ENCODE measurements around the gene POU2AF1.

Gene POU2AF1

DNA sequence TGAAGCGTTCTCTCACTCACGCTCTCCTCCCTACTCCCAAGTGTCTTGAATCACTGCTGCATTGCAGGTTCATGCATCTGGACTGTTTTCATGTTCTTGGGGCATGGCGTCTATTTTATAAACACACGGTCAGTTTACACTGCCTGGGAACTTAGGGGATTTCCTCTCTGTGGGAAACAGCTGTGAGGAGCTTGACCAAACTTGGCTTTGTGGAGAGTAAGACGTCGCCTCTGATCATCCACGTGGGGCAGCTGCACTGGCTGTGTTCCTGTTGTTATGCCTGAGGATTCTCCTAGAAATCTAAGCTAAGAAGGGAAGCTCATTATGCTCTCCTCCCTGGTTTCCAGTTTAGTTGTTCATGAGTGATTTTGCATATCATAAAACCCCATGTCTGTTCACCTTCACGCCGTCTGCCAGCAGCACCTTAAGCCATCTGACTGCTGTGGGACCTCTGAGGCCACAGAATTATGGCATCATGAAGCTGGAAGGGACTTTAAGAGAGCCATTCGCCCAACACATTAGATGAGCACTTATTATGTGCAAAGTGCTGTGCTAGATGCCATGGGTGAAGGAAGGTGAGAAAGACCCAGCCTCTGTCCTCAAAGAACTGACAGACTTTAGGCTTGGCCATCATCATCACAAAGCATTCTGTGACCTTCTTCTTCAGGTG lies 38.8 kb upstream of the POU2AF1 start:
- H3K27me3 ChIP-seq (replicated peaks; ENCODE audit: control insufficient read depth, insufficient read depth, low read length): peaks cover 45% of the 10 kb centered on the region
- peak; percentile 94 for DNase-seq (ENCODE audit: low read depth)
- no peak overlapping the region for H3K9ac ChIP-seq (ENCODE audit: low read length)
- H3K9me3 ChIP-seq (ENCODE audit: control insufficient read depth, low read length): no peaks in the 10 kb centered on the region
- H3K4me1 ChIP-seq (ENCODE audit: control insufficient read depth, insufficient read depth, low read length): peaks cover 10% of the 10 kb centered on the region
- H3K4me3 ChIP-seq (ENCODE audit: low read length): no peak overlapping the region
- no peaks in the 10 kb centered on the region for H3K36me3 ChIP-seq (ENCODE audit: control insufficient read depth, insufficient read depth, low read length, severe bottlenecking)

DNA sequence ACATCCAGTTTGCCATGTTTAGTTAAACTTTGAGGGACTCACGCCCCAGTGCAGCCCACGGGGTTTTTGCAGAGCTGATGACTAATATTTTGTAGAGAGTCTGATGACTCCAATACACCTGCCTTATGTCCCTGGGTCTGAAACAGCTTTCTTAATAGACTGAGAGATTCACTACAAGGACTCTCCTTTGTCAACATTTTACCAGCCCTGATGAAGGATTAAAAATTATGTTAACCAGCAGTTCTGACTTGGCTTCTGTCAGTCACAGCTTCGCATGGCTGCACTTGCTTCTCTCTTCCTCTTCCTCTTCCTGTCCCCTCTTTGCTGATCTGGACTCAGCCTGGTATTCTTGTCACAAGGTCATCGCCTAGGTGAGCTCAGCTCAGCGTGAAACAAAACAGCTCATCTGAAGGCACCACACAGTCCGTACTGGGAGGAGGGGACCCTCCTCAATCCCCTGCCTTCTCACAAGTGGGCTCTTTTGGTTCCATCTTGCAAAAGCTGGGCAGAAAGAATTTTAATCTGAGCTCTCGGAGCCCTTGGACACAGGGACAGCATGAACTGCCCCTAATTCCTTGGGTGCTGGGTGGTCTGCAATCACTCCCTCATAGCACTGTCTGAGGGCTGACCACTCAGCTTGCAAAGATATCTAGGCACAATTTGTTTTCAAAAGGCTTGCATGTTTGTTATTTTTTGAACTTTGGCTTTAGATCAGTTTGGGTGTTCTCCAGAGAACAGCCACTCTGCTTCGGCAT lies 38.1 kb upstream of the POU2AF1 start:
- peak; percentile 12 for DNase-seq (ENCODE audit: low read depth)
- H3K4me1 ChIP-seq (ENCODE audit: control insufficient read depth, insufficient read depth, low read length): peaks cover 10% of the 10 kb centered on the region

DNA sequence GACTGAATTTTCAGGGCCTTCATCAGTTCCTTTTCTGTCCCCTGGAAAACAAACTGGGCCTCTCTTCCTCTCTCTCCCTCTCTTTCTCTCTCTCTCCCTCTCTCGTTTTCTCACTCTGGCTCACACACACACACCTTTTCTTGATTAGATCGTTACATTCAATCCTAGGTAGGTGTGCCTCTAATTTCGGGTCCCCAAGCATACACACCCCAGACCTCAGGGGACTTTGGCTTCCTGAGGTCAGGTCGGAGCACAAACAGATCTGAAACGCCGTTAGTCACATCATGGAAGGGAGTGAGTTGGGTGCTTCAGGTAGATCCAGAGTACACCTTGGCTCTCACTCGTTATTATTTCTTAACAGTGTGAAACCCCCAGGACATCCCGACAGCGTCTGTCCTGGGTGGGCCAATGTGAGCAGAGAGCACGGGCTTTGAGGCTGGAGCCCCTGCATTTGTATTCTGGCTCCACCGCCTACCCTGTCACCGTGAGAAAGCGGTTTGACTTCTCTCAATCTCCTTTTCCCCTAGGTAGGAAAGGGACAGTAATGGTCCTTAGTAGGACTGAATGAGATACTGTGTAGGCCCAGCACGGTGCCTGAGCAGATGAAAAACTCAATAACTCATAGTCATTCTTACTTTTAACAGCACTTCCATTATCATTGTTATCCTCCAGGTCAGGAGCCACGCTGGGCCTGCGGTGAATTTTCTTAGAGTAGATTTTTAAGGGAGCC lies 37.3 kb upstream of the POU2AF1 start:
- H3K9me3 ChIP-seq (ENCODE audit: control insufficient read depth, low read length): no peaks in the 10 kb centered on the region
- no peak overlapping the region for H3K4me3 ChIP-seq (ENCODE audit: low read length)
- no peak for DNase-seq (ENCODE audit: low read depth)
- H3K27me3 ChIP-seq (replicated peaks; ENCODE audit: control insufficient read depth, insufficient read depth, low read length): peaks cover 37% of the 10 kb centered on the region
- no peak overlapping the region for H3K9ac ChIP-seq (ENCODE audit: low read length)
- H3K36me3 ChIP-seq (ENCODE audit: control insufficient read depth, insufficient read depth, low read length, severe bottlenecking): no peaks in the 10 kb centered on the region
- H3K4me1 ChIP-seq (ENCODE audit: control insufficient read depth, insufficient read depth, low read length): peaks cover 10% of the 10 kb centered on the region

More for the DNA sequence above, 38.1 kb upstream of the POU2AF1 start:
- no peaks in the 10 kb centered on the region for H3K36me3 ChIP-seq (ENCODE audit: control insufficient read depth, insufficient read depth, low read length, severe bottlenecking)
- H3K4me3 ChIP-seq (ENCODE audit: low read length): no peak overlapping the region
- H3K9ac ChIP-seq (ENCODE audit: low read length): no peak overlapping the region
- H3K9me3 ChIP-seq (ENCODE audit: control insufficient read depth, low read length): no peaks in the 10 kb centered on the region
- peaks cover 41% of the 10 kb centered on the region for H3K27me3 ChIP-seq (replicated peaks; ENCODE audit: control insufficient read depth, insufficient read depth, low read length)

DNA sequence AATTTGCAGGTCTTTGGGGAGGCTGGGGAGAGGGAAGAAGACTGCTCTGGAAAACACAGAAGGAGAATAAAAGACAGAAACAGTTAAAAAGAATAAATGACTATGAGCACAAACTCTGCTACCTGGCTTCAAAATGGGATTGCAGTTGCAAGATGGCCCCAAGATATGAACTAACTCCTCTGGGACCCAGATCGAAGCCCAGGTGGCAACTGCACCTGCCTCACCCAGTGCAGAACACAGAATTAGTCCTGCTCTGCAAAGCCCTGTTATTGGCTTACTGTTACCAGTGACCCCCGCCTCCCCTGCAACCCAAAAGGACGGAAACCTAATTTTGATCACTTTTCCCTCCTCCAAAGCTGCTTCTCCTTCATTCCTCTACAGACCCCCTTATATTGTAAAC lies 35.9 kb upstream of the POU2AF1 start:
- H3K36me3 ChIP-seq (ENCODE audit: control insufficient read depth, insufficient read depth, low read length, severe bottlenecking): no peaks in the 10 kb centered on the region
- peaks cover 46% of the 10 kb centered on the region for H3K27me3 ChIP-seq (replicated peaks; ENCODE audit: control insufficient read depth, insufficient read depth, low read length)
- DNase-seq (ENCODE audit: low read depth): no peak
- no peak overlapping the region for H3K9ac ChIP-seq (ENCODE audit: low read length)
- no peak overlapping the region for H3K4me3 ChIP-seq (ENCODE audit: low read length)
- no peaks in the 10 kb centered on the region for H3K9me3 ChIP-seq (ENCODE audit: control insufficient read depth, low read length)
- H3K4me1 ChIP-seq (ENCODE audit: control insufficient read depth, insufficient read depth, low read length): peaks cover 10% of the 10 kb centered on the region

DNA sequence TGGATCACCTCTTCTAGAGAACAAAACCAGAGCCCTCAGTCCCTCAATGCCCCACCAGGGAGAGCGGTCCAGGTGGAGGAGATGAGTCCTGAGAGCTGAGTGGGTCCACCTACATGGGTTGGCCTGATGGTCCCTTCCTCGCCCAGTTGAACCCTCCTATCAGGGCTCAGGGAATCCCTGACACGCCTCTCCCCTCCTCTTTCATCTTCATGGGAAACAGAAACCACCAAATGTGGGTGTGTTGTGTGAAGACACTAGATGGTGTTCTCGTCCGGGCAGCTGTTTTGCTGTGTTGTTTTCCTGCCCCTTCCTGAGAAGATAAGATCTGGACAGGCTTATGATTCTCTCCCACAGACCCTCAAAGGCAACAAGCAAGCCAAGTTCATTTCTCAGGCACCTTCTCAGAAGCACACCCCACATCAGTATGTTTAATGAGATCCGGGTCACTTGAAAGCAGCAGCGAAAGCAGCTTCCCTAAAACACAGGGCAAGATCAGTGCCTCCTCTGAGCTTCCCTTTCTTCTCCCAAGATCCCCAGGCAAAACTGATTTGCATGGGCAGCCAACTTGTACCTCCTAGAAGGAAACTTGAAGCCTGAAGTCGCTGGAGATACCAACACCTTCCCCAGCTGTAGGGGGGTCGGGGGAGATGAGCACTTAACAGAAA lies 35.3 kb upstream of the POU2AF1 start:
- Histone ChIP-seq H3K4me1 (ENCODE audit: control insufficient read depth, insufficient read depth, low read length) (peaks cover 10% of the 10 kb centered on the region), H3K9me3 (ENCODE audit: control insufficient read depth, low read length) (no peaks in the 10 kb centered on the region), H3K27me3 (replicated peaks; ENCODE audit: control insufficient read depth, insufficient read depth, low read length) (peaks cover 41% of the 10 kb centered on the region), H3K36me3 (ENCODE audit: control insufficient read depth, insufficient read depth, low read length, severe bottlenecking) (no peaks in the 10 kb centered on the region), H3K4me3 (ENCODE audit: low read length) (no peak overlapping the region), H3K9ac (ENCODE audit: low read length) (no peak overlapping the region)
- no peak for DNase-seq (ENCODE audit: low read depth)

DNA sequence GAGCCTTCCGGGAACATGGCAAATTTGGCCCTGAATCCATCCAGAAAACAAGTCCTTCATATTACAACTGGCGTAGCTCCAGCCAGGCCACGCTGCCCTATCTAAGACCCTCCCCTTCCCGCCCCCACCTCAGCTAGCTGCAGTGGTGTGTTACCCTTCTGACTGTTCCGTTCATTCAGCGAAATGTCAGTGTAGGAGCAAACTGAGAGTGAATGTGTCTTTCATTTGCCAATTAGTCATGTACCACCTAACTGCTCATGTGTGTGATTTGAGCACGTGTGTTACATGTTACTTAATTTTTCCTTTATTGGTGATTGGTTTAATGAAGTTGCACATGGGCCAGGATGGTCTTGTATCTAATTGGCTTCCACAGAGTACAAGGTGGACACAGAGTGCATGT lies 34.8 kb upstream of the POU2AF1 start:
- no peak overlapping the region for H3K9ac ChIP-seq (ENCODE audit: low read length)
- no peak for DNase-seq (ENCODE audit: low read depth)

DNA sequence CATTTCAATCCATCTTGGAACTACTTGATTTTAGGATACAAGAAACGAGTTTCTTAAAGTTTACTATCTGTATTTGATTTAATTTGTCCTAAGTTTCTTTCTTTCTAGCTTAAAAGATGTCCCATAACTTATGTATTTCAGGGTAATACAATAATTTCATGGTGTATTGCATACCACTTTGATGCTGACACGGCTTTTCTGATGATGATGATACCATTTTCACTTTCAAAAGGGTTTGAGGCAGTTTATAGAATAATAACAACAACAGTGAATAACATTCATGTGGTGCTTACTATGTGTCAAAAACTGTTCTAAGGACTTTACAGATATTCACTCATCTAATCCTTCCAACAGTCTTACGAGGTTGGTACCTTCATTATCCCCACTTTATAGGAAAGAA lies 33.2 kb upstream of the POU2AF1 start:
- peaks cover 3% of the 10 kb centered on the region for H3K4me1 ChIP-seq (ENCODE audit: control insufficient read depth, insufficient read depth, low read length)
- H3K27me3 ChIP-seq (replicated peaks; ENCODE audit: control insufficient read depth, insufficient read depth, low read length): peaks cover 27% of the 10 kb centered on the region

More for the DNA sequence above, 34.8 kb upstream of the POU2AF1 start:
- peaks cover 10% of the 10 kb centered on the region for H3K4me1 ChIP-seq (ENCODE audit: control insufficient read depth, insufficient read depth, low read length)
- no peaks in the 10 kb centered on the region for H3K9me3 ChIP-seq (ENCODE audit: control insufficient read depth, low read length)
- H3K4me3 ChIP-seq (ENCODE audit: low read length): no peak overlapping the region
- no peaks in the 10 kb centered on the region for H3K36me3 ChIP-seq (ENCODE audit: control insufficient read depth, insufficient read depth, low read length, severe bottlenecking)
- peaks cover 36% of the 10 kb centered on the region for H3K27me3 ChIP-seq (replicated peaks; ENCODE audit: control insufficient read depth, insufficient read depth, low read length)

DNA sequence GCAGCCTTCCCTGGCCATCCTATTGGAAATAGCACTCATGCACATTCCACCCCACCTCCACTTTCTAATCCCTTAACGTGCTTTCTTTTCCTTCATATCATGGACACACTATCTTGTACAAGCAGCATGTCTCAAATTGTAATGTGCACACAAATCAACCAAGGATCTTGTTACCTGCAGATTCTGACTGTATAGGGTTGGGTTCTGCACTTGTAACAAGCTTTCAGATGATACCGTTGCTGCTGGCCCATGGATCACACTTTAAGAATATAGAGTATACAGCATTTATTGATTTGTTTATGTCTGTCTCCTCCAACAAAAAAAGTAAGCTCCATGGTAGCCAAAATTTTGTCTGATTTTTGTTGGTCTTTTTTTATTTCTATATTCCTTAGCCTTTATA lies 32.4 kb upstream of the POU2AF1 start:
- H3K27me3 ChIP-seq (replicated peaks; ENCODE audit: control insufficient read depth, insufficient read depth, low read length): peaks cover 29% of the 10 kb centered on the region
- no peaks in the 10 kb centered on the region for H3K4me1 ChIP-seq (ENCODE audit: control insufficient read depth, insufficient read depth, low read length)
- DNase-seq (ENCODE audit: low read depth): no peak
- H3K36me3 ChIP-seq (ENCODE audit: control insufficient read depth, insufficient read depth, low read length, severe bottlenecking): no peaks in the 10 kb centered on the region
- H3K9ac ChIP-seq (ENCODE audit: low read length): no peak overlapping the region
- no peak overlapping the region for H3K4me3 ChIP-seq (ENCODE audit: low read length)
- H3K9me3 ChIP-seq (ENCODE audit: control insufficient read depth, low read length): no peaks in the 10 kb centered on the region

More for the DNA sequence above, 33.2 kb upstream of the POU2AF1 start:
- no peak for DNase-seq (ENCODE audit: low read depth)
- Histone ChIP-seq H3K9ac (ENCODE audit: low read length) (no peak overlapping the region), H3K4me3 (ENCODE audit: low read length) (no peak overlapping the region), H3K9me3 (ENCODE audit: control insufficient read depth, low read length) (no peaks in the 10 kb centered on the region), H3K36me3 (ENCODE audit: control insufficient read depth, insufficient read depth, low read length, severe bottlenecking) (no peaks in the 10 kb centered on the region)

DNA sequence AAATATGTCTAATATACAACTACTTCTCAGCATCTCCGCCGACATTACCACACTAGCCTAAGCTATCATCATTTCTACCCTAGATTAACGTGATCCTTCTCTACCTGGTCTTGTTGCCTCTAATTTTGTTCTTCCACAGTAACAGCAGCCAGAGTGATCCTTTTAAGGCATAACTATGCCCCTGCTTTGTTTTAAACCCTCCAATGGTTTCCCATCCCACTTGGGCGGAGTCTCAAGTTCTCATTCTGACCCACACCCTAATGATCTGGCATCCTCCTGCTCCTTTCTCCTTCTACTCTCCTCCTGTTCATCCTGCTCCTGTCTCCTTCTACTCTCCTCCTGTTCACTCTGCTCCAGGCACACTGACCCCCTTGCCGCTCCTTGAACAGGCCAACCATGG lies 31.9 kb upstream of the POU2AF1 start:
- no peak overlapping the region for H3K9ac ChIP-seq (ENCODE audit: low read length)
- no peak for DNase-seq (ENCODE audit: low read depth)
- H3K36me3 ChIP-seq (ENCODE audit: control insufficient read depth, insufficient read depth, low read length, severe bottlenecking): no peaks in the 10 kb centered on the region
- H3K27me3 ChIP-seq (replicated peaks; ENCODE audit: control insufficient read depth, insufficient read depth, low read length): peaks cover 33% of the 10 kb centered on the region
- no peak overlapping the region for H3K4me3 ChIP-seq (ENCODE audit: low read length)
- H3K9me3 ChIP-seq (ENCODE audit: control insufficient read depth, low read length): no peaks in the 10 kb centered on the region
- no peaks in the 10 kb centered on the region for H3K4me1 ChIP-seq (ENCODE audit: control insufficient read depth, insufficient read depth, low read length)

DNA sequence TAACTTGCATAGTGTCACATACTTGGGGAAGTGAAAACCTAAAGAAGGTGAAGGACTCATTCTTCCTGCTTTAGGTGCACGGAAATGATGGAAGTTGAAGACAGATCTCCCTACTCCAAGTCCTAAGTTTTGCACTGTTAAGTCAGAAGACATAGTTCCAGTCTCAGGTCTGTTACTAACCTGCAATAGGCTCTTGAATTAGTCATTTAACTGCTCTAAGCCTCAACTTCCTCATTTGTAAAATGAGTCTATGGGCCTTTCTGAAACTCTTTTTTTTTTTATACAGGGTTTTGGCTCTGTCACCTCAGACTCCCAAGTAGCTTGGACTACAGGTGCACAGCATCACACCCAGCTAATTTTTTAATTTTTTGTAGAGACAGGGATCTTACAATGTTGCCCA lies 30.8 kb upstream of the POU2AF1 start:
- Histone ChIP-seq H3K4me1 (ENCODE audit: control insufficient read depth, insufficient read depth, low read length) (no peaks in the 10 kb centered on the region), H3K27me3 (replicated peaks; ENCODE audit: control insufficient read depth, insufficient read depth, low read length) (peaks cover 40% of the 10 kb centered on the region), H3K4me3 (ENCODE audit: low read length) (no peak overlapping the region), H3K36me3 (ENCODE audit: control insufficient read depth, insufficient read depth, low read length, severe bottlenecking) (no peaks in the 10 kb centered on the region), H3K9me3 (ENCODE audit: control insufficient read depth, low read length) (no peaks in the 10 kb centered on the region), H3K9ac (ENCODE audit: low read length) (no peak overlapping the region)
- DNase-seq (ENCODE audit: low read depth): no peak
